Uterus (tissue), 2 donors: ENCODE measurements around the gene STK39.

ENCODE experiments used
- POLR2A ChIP-seq, 2 donors: fragments of 450-650 bp; IDR thresholded peaks; one replicate each; pipeline ENCODE4 v1.6.1; 2016; ENCODE audit warnings: antibody characterized with exemption in 2 of 2, mild to moderate bottlenecking in 1 of 2, moderate library complexity in 1 of 2
- TF ChIP-seq, protein P1 (sequence below), 4 experiments: fragments of 200-600 bp in 2 of 4; fragments of 450-650 bp in 2 of 4; sonication (generic) in 2 of 4; IDR thresholded peaks; one replicate each; pipeline ENCODE4 v1.5.1; 2016 to 2019; ENCODE audit warnings: antibody characterized with exemption in 4 of 4, mild to moderate bottlenecking in 2 of 4, moderate library complexity in 1 of 4

DNA sequence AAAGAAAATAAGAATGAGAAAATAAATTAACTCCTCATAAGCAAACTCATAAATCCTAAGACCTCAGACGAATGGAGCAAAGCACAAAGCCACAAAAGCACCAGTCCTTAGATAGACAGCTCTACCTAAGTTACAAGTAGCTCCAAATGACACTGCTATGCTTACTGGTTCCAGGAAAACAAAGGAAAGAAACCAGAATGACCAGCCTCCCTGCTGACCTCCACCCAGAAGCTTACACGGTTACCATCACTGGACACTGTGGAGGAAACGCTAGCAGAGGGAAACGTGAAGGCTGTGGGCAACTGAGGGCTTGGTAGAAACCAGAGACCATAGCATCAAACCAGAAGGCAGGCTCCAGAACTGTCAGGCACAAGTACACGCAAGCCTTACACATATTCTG lies 67.8 kb downstream of the STK39 start:
- TF ChIP-seq, protein P1, sequence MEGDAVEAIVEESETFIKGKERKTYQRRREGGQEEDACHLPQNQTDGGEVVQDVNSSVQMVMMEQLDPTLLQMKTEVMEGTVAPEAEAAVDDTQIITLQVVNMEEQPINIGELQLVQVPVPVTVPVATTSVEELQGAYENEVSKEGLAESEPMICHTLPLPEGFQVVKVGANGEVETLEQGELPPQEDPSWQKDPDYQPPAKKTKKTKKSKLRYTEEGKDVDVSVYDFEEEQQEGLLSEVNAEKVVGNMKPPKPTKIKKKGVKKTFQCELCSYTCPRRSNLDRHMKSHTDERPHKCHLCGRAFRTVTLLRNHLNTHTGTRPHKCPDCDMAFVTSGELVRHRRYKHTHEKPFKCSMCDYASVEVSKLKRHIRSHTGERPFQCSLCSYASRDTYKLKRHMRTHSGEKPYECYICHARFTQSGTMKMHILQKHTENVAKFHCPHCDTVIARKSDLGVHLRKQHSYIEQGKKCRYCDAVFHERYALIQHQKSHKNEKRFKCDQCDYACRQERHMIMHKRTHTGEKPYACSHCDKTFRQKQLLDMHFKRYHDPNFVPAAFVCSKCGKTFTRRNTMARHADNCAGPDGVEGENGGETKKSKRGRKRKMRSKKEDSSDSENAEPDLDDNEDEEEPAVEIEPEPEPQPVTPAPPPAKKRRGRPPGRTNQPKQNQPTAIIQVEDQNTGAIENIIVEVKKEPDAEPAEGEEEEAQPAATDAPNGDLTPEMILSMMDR (IDR thresholded peaks at IDR 0.05): no peak
- no peak for TF ChIP-seq POLR2A (IDR thresholded peaks at IDR 0.05)
